HepG2 (cell line): ENCODE data around the gene FSD1. TPM values are rescaled to one million over a fixed set of nuclear protein-coding genes. Genes with fewer than 3 reads are reported as not detected.

Experiments
- ADNP ChIP-seq: sonication (generic); formaldehyde crosslinking; IDR thresholded peaks from 2 replicates; pipeline ENCODE4 v1.4.0; 2020; ENCODE audit warnings: missing genetic modification reagents
- AGO2 ChIP-seq: fragments of 200-400 bp; formaldehyde crosslinking; optimal IDR thresholded peaks from 2 replicates; pipeline ENCODE3; 2017; ENCODE audit warnings: mild to moderate bottlenecking, low read depth, low read length, moderate library complexity
- ATF6 ChIP-seq: sonication (generic); formaldehyde crosslinking; conservative IDR thresholded peaks from 2 replicates; pipeline ENCODE4 v1.4.0; 2020; ENCODE audit warnings: missing genetic modification reagents
- CENPBD1 ChIP-seq: sonication (generic); formaldehyde crosslinking; IDR thresholded peaks from 2 replicates; pipeline ENCODE4 v1.8.0; 2022; ENCODE audit warnings: missing genetic modification reagents, low read depth, mild to moderate bottlenecking, borderline replicate concordance
- GATAD1 ChIP-seq: IDR thresholded peaks from 2 replicates; pipeline ENCODE4 v1.6.1; 2016; ENCODE audit warnings: missing genetic modification reagents, missing compliant biosample characterization
- POLR2AphosphoS5 ChIP-seq: IDR thresholded peaks from 2 replicates; pipeline ENCODE4 v1.6.1; 2012; ENCODE audit warnings: low read depth, low read length
- SIX1 ChIP-seq: sonication (generic); formaldehyde crosslinking; IDR thresholded peaks from 2 replicates; pipeline ENCODE4 v1.4.0; 2020; ENCODE audit warnings: missing genetic modification reagents, borderline replicate concordance
- SMAD9 ChIP-seq: sonication (generic); formaldehyde crosslinking; IDR thresholded peaks from 2 replicates; pipeline ENCODE4 v1.5.1; 2020; ENCODE audit warnings: mild to moderate bottlenecking, missing genetic modification reagents
- SRSF4 ChIP-seq: fragments of 200-400 bp; formaldehyde crosslinking; IDR thresholded peaks from one replicate; pipeline ENCODE4 v1.6.1; 2018; ENCODE audit warnings: mild to moderate bottlenecking, low read depth, low read length, moderate library complexity; ENCODE audit not compliant: poor library complexity, severe bottlenecking
- TEAD3 ChIP-seq: optimal IDR thresholded peaks from 2 replicates; pipeline ENCODE3; 2016; ENCODE audit warnings: borderline replicate concordance
- THAP11 ChIP-seq: IDR thresholded peaks from 2 replicates; pipeline ENCODE4 v1.6.1; 2016; ENCODE audit warnings: missing biosample characterization, missing genetic modification reagents
- TOPORS ChIP-seq: sonication (generic); formaldehyde crosslinking; IDR thresholded peaks from 2 replicates; pipeline ENCODE4 v1.8.0; 2023; ENCODE audit warnings: mild to moderate bottlenecking, missing genetic modification reagents
- U2AF1 ChIP-seq: fragments of 200-400 bp; formaldehyde crosslinking; optimal IDR thresholded peaks from 2 replicates; pipeline ENCODE3; 2017; ENCODE audit warnings: mild to moderate bottlenecking, low read depth, low read length
- ZMYM3 ChIP-seq: sonication (generic); formaldehyde crosslinking; IDR thresholded peaks from 2 replicates; pipeline ENCODE4 v1.5.1; 2020; ENCODE audit warnings: mild to moderate bottlenecking, missing genetic modification reagents
- ZNF207 ChIP-seq: fragments of 450-650 bp; IDR thresholded peaks from 2 replicates; pipeline ENCODE4 v1.6.1; 2016; ENCODE audit warnings: antibody characterized with exemption, borderline replicate concordance
- ZNF510 ChIP-seq: sonication (generic); formaldehyde crosslinking; IDR thresholded peaks from 2 replicates; pipeline ENCODE4 v1.4.0; 2020; ENCODE audit warnings: low read depth, mild to moderate bottlenecking, missing genetic modification reagents
- ZNF749 ChIP-seq: sonication (generic); formaldehyde crosslinking; IDR thresholded peaks from 2 replicates; pipeline ENCODE4 v1.8.0; 2022; ENCODE audit warnings: mild to moderate bottlenecking, missing genetic modification reagents, moderate library complexity, borderline replicate concordance
- ZNF776 ChIP-seq: sonication (generic); formaldehyde crosslinking; IDR thresholded peaks from 2 replicates; pipeline ENCODE4 v1.4.0; 2020; ENCODE audit warnings: mild to moderate bottlenecking, missing genetic modification reagents
- ZSCAN12 ChIP-seq: sonication (generic); formaldehyde crosslinking; IDR thresholded peaks from 2 replicates; pipeline ENCODE4 v1.9.0; 2021; ENCODE audit warnings: mild to moderate bottlenecking, missing genetic modification reagents
- polyA plus RNA-seq, 8 experiments: library from polyadenylated mRNA; depleted of rRNA in 3 of 8; stranded (reverse) in 7 of 8; unstranded in 1 of 8; fragments of >200 nt; fragmentation: Illumina TruSeq in 4 of 8; extraction: Trizol in 4 of 8; gene quantifications; 2 replicates each; pipeline versions ENCODE4 v1.2.1 to v1.2.3, GENCODE V29; 2011 to 2016; ENCODE audit warnings: low read depth in 4 of 8, missing spikeins in 1 of 8, mixed read lengths in 1 of 8; ENCODE audit not compliant: insufficient read depth in 1 of 8
- total RNA-seq, 5 experiments: library from RNA; depleted of rRNA; stranded (reverse); fragments of >200 nt; fragmentation: Illumina TruSeq; extraction: Trizol; gene quantifications; 2 replicates each; pipeline ENCODE4 v1.2.3, GENCODE V29; 2016; ENCODE audit warnings: low read depth in 1 of 5
- TF ChIP-seq, protein P1 (sequence below): sonication (generic); formaldehyde crosslinking; IDR thresholded peaks from 2 replicates; pipeline ENCODE4 v1.5.0; 2020; ENCODE audit warnings: mild to moderate bottlenecking, missing genetic modification reagents
- TF ChIP-seq, protein P2 (sequence below): IDR thresholded peaks from 2 replicates; pipeline ENCODE4 v1.6.1; 2012; ENCODE audit warnings: inconsistent platforms
- TF ChIP-seq, protein P3 (sequence below): sonication (generic); formaldehyde crosslinking; IDR thresholded peaks from 2 replicates; pipeline ENCODE4 v1.5.0; 2020; ENCODE audit warnings: mild to moderate bottlenecking, missing genetic modification reagents

FSD1 gene
- total and polyA plus RNA-seq, 2 of the 13 experiments (the other 11 are each of a cell fraction or from before 2014, with no cell fraction given), result 0.29 to 0.66 TPM

- TF ChIP-seq, protein P1, sequence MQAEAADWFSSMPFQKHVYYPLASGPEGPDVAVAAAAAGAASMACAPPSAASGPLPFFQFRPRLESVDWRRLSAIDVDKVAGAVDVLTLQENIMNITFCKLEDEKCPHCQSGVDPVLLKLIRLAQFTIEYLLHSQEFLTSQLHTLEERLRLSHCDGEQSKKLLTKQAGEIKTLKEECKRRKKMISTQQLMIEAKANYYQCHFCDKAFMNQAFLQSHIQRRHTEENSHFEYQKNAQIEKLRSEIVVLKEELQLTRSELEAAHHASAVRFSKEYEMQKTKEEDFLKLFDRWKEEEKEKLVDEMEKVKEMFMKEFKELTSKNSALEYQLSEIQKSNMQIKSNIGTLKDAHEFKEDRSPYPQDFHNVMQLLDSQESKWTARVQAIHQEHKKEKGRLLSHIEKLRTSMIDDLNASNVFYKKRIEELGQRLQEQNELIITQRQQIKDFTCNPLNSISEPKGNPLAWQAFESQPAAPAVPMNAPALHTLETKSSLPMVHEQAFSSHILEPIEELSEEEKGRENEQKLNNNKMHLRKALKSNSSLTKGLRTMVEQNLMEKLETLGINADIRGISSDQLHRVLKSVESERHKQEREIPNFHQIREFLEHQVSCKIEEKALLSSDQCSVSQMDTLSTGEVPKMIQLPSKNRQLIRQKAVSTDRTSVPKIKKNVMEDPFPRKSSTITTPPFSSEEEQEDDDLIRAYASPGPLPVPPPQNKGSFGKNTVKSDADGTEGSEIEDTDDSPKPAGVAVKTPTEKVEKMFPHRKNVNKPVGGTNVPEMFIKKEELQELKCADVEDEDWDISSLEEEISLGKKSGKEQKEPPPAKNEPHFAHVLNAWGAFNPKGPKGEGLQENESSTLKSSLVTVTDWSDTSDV (CRISPR knock-in tag), result peak; percentile 68; the same call in 1 of the 2 replicates
- TF ChIP-seq GATAD1 (CRISPR knock-in tag), result peak; percentile 82
- TF ChIP-seq ZNF776 (CRISPR knock-in tag), result no peak; the same call in 1 of the 2 replicates
- 0 out of 2 replicates have a peak, but pooled peaks have one; percentile 59 for TF ChIP-seq ZSCAN12 (CRISPR knock-in tag)
- TF ChIP-seq SIX1, result peak; percentile 74; the same call in 1 of the 2 replicates
- no peak for TF ChIP-seq ZNF510 (CRISPR knock-in tag)
- TF ChIP-seq ZMYM3 (CRISPR knock-in tag), result peak; percentile 94
- TF ChIP-seq, protein P2, sequence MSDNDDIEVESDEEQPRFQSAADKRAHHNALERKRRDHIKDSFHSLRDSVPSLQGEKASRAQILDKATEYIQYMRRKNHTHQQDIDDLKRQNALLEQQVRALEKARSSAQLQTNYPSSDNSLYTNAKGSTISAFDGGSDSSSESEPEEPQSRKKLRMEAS, result peak; percentile 98
- no peak for TF ChIP-seq AGO2
- no peak for TF ChIP-seq CENPBD1 (CRISPR knock-in tag)
- no peak for TF ChIP-seq ATF6
- 0 out of 2 replicates have a peak, but pooled peaks have one; percentile 32 for TF ChIP-seq ZNF749 (CRISPR knock-in tag)
- TF ChIP-seq SRSF4, result no peak
- TF ChIP-seq ADNP (CRISPR knock-in tag), result no peak
- 0 out of 2 replicates have a peak, but pooled peaks have one; percentile 29 for TF ChIP-seq TOPORS (CRISPR knock-in tag)
- TF ChIP-seq, protein P3, sequence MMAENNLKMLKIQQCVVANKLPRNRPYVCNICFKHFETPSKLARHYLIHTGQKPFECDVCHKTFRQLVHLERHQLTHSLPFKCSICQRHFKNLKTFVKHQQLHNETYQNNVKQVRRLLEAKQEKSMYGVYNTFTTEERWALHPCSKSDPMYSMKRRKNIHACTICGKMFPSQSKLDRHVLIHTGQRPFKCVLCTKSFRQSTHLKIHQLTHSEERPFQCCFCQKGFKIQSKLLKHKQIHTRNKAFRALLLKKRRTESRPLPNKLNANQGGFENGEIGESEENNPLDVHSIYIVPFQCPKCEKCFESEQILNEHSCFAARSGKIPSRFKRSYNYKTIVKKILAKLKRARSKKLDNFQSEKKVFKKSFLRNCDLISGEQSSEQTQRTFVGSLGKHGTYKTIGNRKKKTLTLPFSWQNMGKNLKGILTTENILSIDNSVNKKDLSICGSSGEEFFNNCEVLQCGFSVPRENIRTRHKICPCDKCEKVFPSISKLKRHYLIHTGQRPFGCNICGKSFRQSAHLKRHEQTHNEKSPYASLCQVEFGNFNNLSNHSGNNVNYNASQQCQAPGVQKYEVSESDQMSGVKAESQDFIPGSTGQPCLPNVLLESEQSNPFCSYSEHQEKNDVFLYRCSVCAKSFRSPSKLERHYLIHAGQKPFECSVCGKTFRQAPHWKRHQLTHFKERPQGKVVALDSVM (CRISPR knock-in tag), result peak; percentile 87
- TF ChIP-seq POLR2AphosphoS5, result peak; percentile 57
- no peak for TF ChIP-seq SMAD9 (CRISPR knock-in tag)
- TF ChIP-seq TEAD3 (CRISPR knock-in tag), result peak; percentile 86
- TF ChIP-seq ZNF207, result no peak
- TF ChIP-seq U2AF1, result no peak
- TF ChIP-seq THAP11, result peak; percentile 86
Observed at GRCh38 chr19:4310247-4311121, 6.1 kb downstream of the FSD1 start (continued).
